ENCODE measurements around the gene HPCAL1. TPM values are rescaled to one million over a fixed set of nuclear protein-coding genes. Genes with fewer than 3 reads are reported as not detected.

The HPCAL1 gene
- polyA plus RNA-seq, 3 donors, result 82.1 to 99.5 (median 98.0) TPM

- no peak overlapping the region for H2AFZ ChIP-seq (ENCODE audit: insufficient read depth, low read depth, low read length, poor library complexity, severe bottlenecking)
- no peaks in the 10 kb centered on the region for H3K4me1 ChIP-seq (ENCODE audit: control insufficient read depth in 1 of 2, insufficient read depth in 2 of 2, low read length in 2 of 2)
- no peak overlapping the region for H3K4me3 Mint-ChIP-seq
- WGBS (ENCODE audit: insufficient coverage), result 98% methylated on average over 4 of the region's 4 CpGs
- H3K36me3 Mint-ChIP-seq, result no peaks in the 10 kb centered on the region
- no peak overlapping the region for H3K27ac ChIP-seq (ENCODE audit: low read depth in 1 of 2, low read length in 2 of 2)
- no peaks in the 10 kb centered on the region for H4K20me1 ChIP-seq (ENCODE audit: insufficient read depth, low read length)
- intact Hi-C loops (cut with micrococcal nuclease), result no loop called here
- H3K79me2 ChIP-seq (ENCODE audit: insufficient read depth, low read length), result no peaks in the 10 kb centered on the region
- H3K36me3 ChIP-seq (replicated peaks in 1 of 2; ENCODE audit: control insufficient read depth in 1 of 2, insufficient read depth in 2 of 2, low read length in 2 of 2), result no peaks in the 10 kb centered on the region
- H3K27ac Mint-ChIP-seq, result no peak overlapping the region
- H3K4me3 ChIP-seq (replicated peaks in 1 of 3; ENCODE audit: low read depth in 2 of 3, low read length in 3 of 3), result no peak overlapping the region
- no peak for TF ChIP-seq CTCF (IDR thresholded peaks at IDR 0.05)
- no peaks in the 10 kb centered on the region for H3K9me3 Mint-ChIP-seq
- no peak overlapping the region for H3K4me2 ChIP-seq (replicated peaks; ENCODE audit: extremely low read depth, low read length, poor library complexity, severe bottlenecking)
- H3K9ac ChIP-seq (ENCODE audit: insufficient read depth, low read length, poor library complexity, severe bottlenecking), result no peak overlapping the region
- peaks cover 4 to 7% (median 5%) of the 10 kb centered on the region in 3 donors for H3K27me3 Mint-ChIP-seq (ENCODE audit: low read depth in 3 of 3)
- no peaks in the 10 kb centered on the region for H3K4me1 Mint-ChIP-seq
- no peak for DNase-seq
- no peaks in the 10 kb centered on the region for H3K9me3 ChIP-seq (replicated peaks in 1 of 2; ENCODE audit: control insufficient read depth in 1 of 2, insufficient read depth in 1 of 2, low read length in 2 of 2)
- H3K27me3 ChIP-seq (ENCODE audit: control insufficient read depth in 2 of 2, insufficient read depth in 2 of 2, low read length in 2 of 2), result no peaks in the 10 kb centered on the region
These were observed 166.6 kb downstream of the HPCAL1 start for GRCh38 chr2:10469301-10469700.

- Histone ChIP-seq H3K27ac (ENCODE audit: low read depth in 1 of 2, low read length in 2 of 2) (no peak overlapping the region), H4K20me1 (ENCODE audit: insufficient read depth, low read length) (no peaks in the 10 kb centered on the region), H3K9ac (ENCODE audit: insufficient read depth, low read length, poor library complexity, severe bottlenecking) (no peak overlapping the region), H3K4me3 (replicated peaks in 1 of 3; ENCODE audit: low read depth in 2 of 3, low read length in 3 of 3) (no peak overlapping the region), H3K79me2 (ENCODE audit: insufficient read depth, low read length) (no peaks in the 10 kb centered on the region), H2AFZ (ENCODE audit: insufficient read depth, low read depth, low read length, poor library complexity, severe bottlenecking) (no peak overlapping the region), H3K4me2 (replicated peaks; ENCODE audit: extremely low read depth, low read length, poor library complexity, severe bottlenecking) (no peak overlapping the region), H3K9me3 (replicated peaks in 1 of 2; ENCODE audit: control insufficient read depth in 1 of 2, insufficient read depth in 1 of 2, low read length in 2 of 2) (no peaks in the 10 kb centered on the region), H3K4me1 (ENCODE audit: control insufficient read depth in 1 of 2, insufficient read depth in 2 of 2, low read length in 2 of 2) (no peaks in the 10 kb centered on the region), H3K27me3 (ENCODE audit: control insufficient read depth in 2 of 2, insufficient read depth in 2 of 2, low read length in 2 of 2) (no peaks in the 10 kb centered on the region), H3K36me3 (replicated peaks in 1 of 2; ENCODE audit: control insufficient read depth in 1 of 2, insufficient read depth in 2 of 2, low read length in 2 of 2) (no peaks in the 10 kb centered on the region)
- intact Hi-C loops (cut with micrococcal nuclease), result no loop called here
- no peak for DNase-seq
- Mint-ChIP-seq H3K27me3 (ENCODE audit: low read depth in 3 of 3) (peaks cover 4 to 7% (median 4%) of the 10 kb centered on the region in 3 donors), H3K4me3 (no peak overlapping the region), H3K4me1 (no peaks in the 10 kb centered on the region), H3K9me3 (no peaks in the 10 kb centered on the region), H3K27ac (no peak overlapping the region), H3K36me3 (no peaks in the 10 kb centered on the region)
- no peak for TF ChIP-seq CTCF (IDR thresholded peaks at IDR 0.05)
- 95% methylated on average over 9 of the region's 12 CpGs for WGBS (ENCODE audit: insufficient coverage)
These were observed 167.4 kb downstream of the HPCAL1 start for GRCh38 chr2:10469955-10470608.
